H1 (cell line): ENCODE results near the gene BTRC. TPM values are rescaled to one million over a fixed set of nuclear protein-coding genes. Genes with fewer than 3 reads are reported as not detected.

Experiments
- CTCF ChIA-PET: fragments of 300-600 bp; sonication (Branson Sonifier 250); formaldehyde crosslinking; loops from one replicate; lab custom pipeline; 2021; ENCODE audit not compliant: partially characterized antibody; lab: Charles Lee
- POLR2A ChIA-PET: fragments of 300-600 bp; sonication (Branson Sonifier 250); formaldehyde crosslinking; loops from one replicate; lab custom pipeline; 2021; ENCODE audit warnings: inconsistent platforms; ENCODE audit not compliant: partially characterized antibody; lab: Charles Lee
- DNase-seq, 2 experiments: peaks; one replicate each; pipeline versions ENCODE4 v3.0.0 to v3.0.0-alpha.2; 2010 to 2022; ENCODE audit warnings: low spot score in 2 of 2, low read depth in 1 of 2, mixed read lengths in 1 of 2
- FAIRE-seq: peaks from 2 replicates; lab custom pipeline; 2011; peaks lifted over from hg19 to GRCh38; lab: Jason Lieb, UNC
- H2AFZ ChIP-seq: 2 replicates; pipeline ENCODE4 v1.8.1; 2012; ENCODE audit warnings: low read length, inconsistent platforms
- H2AK5ac ChIP-seq: 2 replicates; pipeline ENCODE4 v1.6.1; 2013; ENCODE audit warnings: low read depth, low read length
- H2BK120ac ChIP-seq: replicated peaks from 2 replicates; pipeline ENCODE3; 2013; ENCODE audit warnings: low read depth, low read length, inconsistent platforms
- H2BK12ac ChIP-seq: 2 replicates; pipeline ENCODE4 v1.6.1; 2013; ENCODE audit warnings: low read depth, low read length
- H2BK15ac ChIP-seq: 2 replicates; pipeline ENCODE4 v1.6.1; 2013; ENCODE audit warnings: low read length
- H2BK20ac ChIP-seq: 2 replicates; pipeline ENCODE4 v1.6.1; 2013; ENCODE audit warnings: low read length
- H2BK5ac ChIP-seq: 2 replicates; pipeline ENCODE4 v1.6.1; 2013; ENCODE audit warnings: low read depth, low read length
- H3K14ac ChIP-seq: 2 replicates; pipeline ENCODE4 v1.6.1; 2013; ENCODE audit warnings: inconsistent platforms; ENCODE audit not compliant: insufficient read length
- H3K18ac ChIP-seq: 2 replicates; pipeline ENCODE4 v1.6.1; 2013; ENCODE audit warnings: low read length; ENCODE audit errors: extremely low read depth
- H3K23ac ChIP-seq: 2 replicates; pipeline ENCODE4 v1.6.1; 2013; ENCODE audit warnings: inconsistent platforms; ENCODE audit not compliant: insufficient read length
- H3K23me2 ChIP-seq: 2 replicates; pipeline ENCODE4 v1.6.1; 2013; ENCODE audit warnings: low read depth, low read length
- H3K27ac ChIP-seq: 2 replicates; pipeline ENCODE4 v1.6.1; 2011; ENCODE audit warnings: low read depth, low read length, inconsistent platforms
- H3K27me3 ChIP-seq, 4 experiments: replicated peaks in 1 of 4; 1 replicate in 1 of 4; 2 replicates in 3 of 4; pipeline versions ENCODE4 v1.6.1 to v1.8.1; 2011 to 2013; ENCODE audit warnings: low read length in 3 of 4, mild to moderate bottlenecking in 3 of 4, inconsistent platforms in 2 of 4, mixed read lengths in 2 of 4, moderate library complexity in 1 of 4; ENCODE audit not compliant: control insufficient read depth in 3 of 4, insufficient read depth in 3 of 4; ENCODE audit errors: extremely low read depth in 1 of 4
- H3K36me3 ChIP-seq, 4 experiments: 2 replicates each; pipeline versions ENCODE4 v1.6.1 to v1.8.1; 2011 to 2013; ENCODE audit warnings: mild to moderate bottlenecking in 4 of 4, low read length in 3 of 4, moderate library complexity in 2 of 4, control low read depth in 1 of 4, inconsistent platforms in 1 of 4; ENCODE audit not compliant: insufficient read depth in 4 of 4, control insufficient read depth in 2 of 4
- H3K4ac ChIP-seq: replicated peaks from 2 replicates; pipeline ENCODE3; 2013; ENCODE audit warnings: low read length, low read depth, mixed read lengths, inconsistent platforms; ENCODE audit not compliant: insufficient read length
- H3K4me1 ChIP-seq, 4 experiments: replicated peaks in 1 of 4; 1 replicate in 1 of 4; 2 replicates in 3 of 4; pipeline versions ENCODE4 v1.6.1 to v1.8.1; 2011 to 2013; ENCODE audit warnings: low read length in 3 of 4, inconsistent platforms in 2 of 4, mixed read lengths in 1 of 4; ENCODE audit not compliant: insufficient read depth in 4 of 4, control insufficient read depth in 3 of 4
- H3K4me2 ChIP-seq, 2 experiments: 2 replicates each; pipeline versions ENCODE4 v1.6.1 to v1.8.1; 2011 to 2013; ENCODE audit warnings: low read depth in 2 of 2, low read length in 2 of 2, control low read depth in 1 of 2, inconsistent platforms in 1 of 2, mild to moderate bottlenecking in 1 of 2; ENCODE audit not compliant: insufficient read depth in 1 of 2
- H3K4me3 ChIP-seq, 4 experiments: fragments of 200-600, 300-600 bp in 1 of 4; sonication (generic), shearing (Covaris generic), sonication (Bioruptor Twin) in 1 of 4; 2 replicates each; pipeline versions ENCODE4 v1.5.1 to v1.8.1; 2011 to 2016; ENCODE audit warnings: low read length in 4 of 4, low read depth in 3 of 4, control low read depth in 2 of 4, inconsistent platforms in 2 of 4, mild to moderate bottlenecking in 2 of 4, mixed read lengths in 1 of 4, moderate library complexity in 1 of 4; ENCODE audit not compliant: insufficient read depth in 2 of 4; ENCODE audit errors: extremely low read depth in 1 of 4
- H3K56ac ChIP-seq: replicated peaks from 2 replicates; pipeline ENCODE3; 2013; ENCODE audit warnings: low read depth, mild to moderate bottlenecking, mixed read lengths, low read length, inconsistent platforms; ENCODE audit not compliant: insufficient read length
- H3K79me1 ChIP-seq: 2 replicates; pipeline ENCODE4 v1.6.1; 2013; ENCODE audit warnings: low read depth, low read length, control low read depth
- H3K79me2 ChIP-seq, 2 experiments: 2 replicates each; pipeline versions ENCODE4 v1.6.1 to v1.8.1; 2012 to 2013; ENCODE audit warnings: low read length in 2 of 2, mild to moderate bottlenecking in 2 of 2, inconsistent platforms in 1 of 2; ENCODE audit not compliant: insufficient read depth in 2 of 2, control insufficient read depth in 1 of 2
- H3K9ac ChIP-seq, 4 experiments: replicated peaks in 1 of 4; 1 replicate in 1 of 4; 2 replicates in 3 of 4; pipeline versions ENCODE4 v1.6.1 to v1.8.1; 2011 to 2013; ENCODE audit warnings: low read depth in 3 of 4, low read length in 3 of 4, control low read depth in 2 of 4, mild to moderate bottlenecking in 2 of 4, moderate library complexity in 2 of 4, inconsistent platforms in 1 of 4; ENCODE audit errors: extremely low read depth in 1 of 4
- H3K9me3 ChIP-seq, 2 experiments: 2 replicates each; pipeline versions ENCODE4 v1.6.1 to v1.8.1; 2012 to 2013; ENCODE audit warnings: mild to moderate bottlenecking in 2 of 2, moderate library complexity in 2 of 2, control low read depth in 1 of 2, inconsistent platforms in 1 of 2, low read depth in 1 of 2, low read length in 1 of 2, mixed read lengths in 1 of 2; ENCODE audit not compliant: insufficient read depth in 2 of 2
- H4K20me1 ChIP-seq, 2 experiments: replicated peaks in 1 of 2; 2 replicates each; pipeline versions ENCODE3 to v1.8.1; 2011 to 2013; ENCODE audit warnings: inconsistent platforms in 2 of 2, low read length in 2 of 2, mild to moderate bottlenecking in 1 of 2; ENCODE audit not compliant: insufficient read depth in 2 of 2, control insufficient read depth in 1 of 2
- H4K5ac ChIP-seq: 2 replicates; pipeline ENCODE4 v1.6.1; 2013; ENCODE audit warnings: low read length, low read depth, mixed read lengths, inconsistent platforms; ENCODE audit not compliant: insufficient read length
- H4K8ac ChIP-seq: 2 replicates; pipeline ENCODE4 v1.8.0; 2013; ENCODE audit warnings: mild to moderate bottlenecking, moderate library complexity, low read length, inconsistent platforms; ENCODE audit not compliant: insufficient read depth; ENCODE audit errors: extremely low read depth
- H4K91ac ChIP-seq: replicated peaks from 2 replicates; pipeline ENCODE3; 2013; ENCODE audit warnings: low read length, mixed read lengths, inconsistent platforms; ENCODE audit not compliant: insufficient read length
- ASH2L ChIP-seq: fragments of 200-600, 300-600 bp; sonication (generic); IDR thresholded peaks from one replicate; pipeline ENCODE4 v1.7.1; 2017; ENCODE audit warnings: low read length
- BCL11A ChIP-seq, 2 experiments: IDR thresholded peaks; one replicate each; pipeline ENCODE4 v1.6.1; 2011; ENCODE audit warnings: low read depth in 2 of 2, low read length in 2 of 2, mild to moderate bottlenecking in 2 of 2
- CBX8 ChIP-seq: fragments of 300-800, 300-1000 bp; sonication (generic); IDR thresholded peaks from 2 replicates; pipeline ENCODE4 v1.7.1; 2016; ENCODE audit warnings: low read depth, low read length, borderline replicate concordance
- CHD1 ChIP-seq: IDR thresholded peaks from 2 replicates; pipeline ENCODE4 v1.6.1; 2012; ENCODE audit warnings: low read depth, low read length, improper control_type of control experiment
- CTCF ChIP-seq, 3 experiments: IDR thresholded peaks; 1 replicate in 2 of 3; 2 replicates in 1 of 3; pipeline versions ENCODE4 v1.5.1 to v1.6.1; 2011; ENCODE audit warnings: low read length in 3 of 3, mild to moderate bottlenecking in 3 of 3, inconsistent platforms in 2 of 3, low read depth in 1 of 3, moderate library complexity in 1 of 3; ENCODE audit not compliant: insufficient read depth in 1 of 3; ENCODE audit errors: control extremely low read depth in 1 of 3
- EGR1 ChIP-seq: IDR thresholded peaks from 2 replicates; pipeline ENCODE4 v1.6.1; 2011; ENCODE audit warnings: low read depth, low read length, borderline replicate concordance
- NANOG ChIP-seq: IDR thresholded peaks from 2 replicates; pipeline ENCODE4 v1.6.1; 2011; ENCODE audit warnings: low read length, low read depth, mild to moderate bottlenecking, inconsistent platforms; ENCODE audit not compliant: insufficient read depth, poor library complexity, severe bottlenecking
- PHF8 ChIP-seq: fragments of 200-600 bp; sonication (generic); conservative IDR thresholded peaks from 2 replicates; pipeline ENCODE4 v1.7.1; 2012; ENCODE audit warnings: low read depth, mild to moderate bottlenecking, inconsistent platforms, low read length, moderate library complexity
- POLR2AphosphoS5 ChIP-seq: IDR thresholded peaks from 2 replicates; pipeline ENCODE4 v1.6.1; 2011; ENCODE audit warnings: low read depth, low read length
- POU5F1 ChIP-seq: IDR thresholded peaks from 2 replicates; pipeline ENCODE4 v1.6.1; 2011; ENCODE audit warnings: low read depth, mild to moderate bottlenecking, low read length, moderate library complexity
- SP2 ChIP-seq: IDR thresholded peaks from 2 replicates; pipeline ENCODE4 v1.6.1; 2012; ENCODE audit warnings: mild to moderate bottlenecking, low read length, inconsistent platforms
- TAF7 ChIP-seq: optimal IDR thresholded peaks from 2 replicates; pipeline ENCODE3; 2011; ENCODE audit warnings: low read depth, mild to moderate bottlenecking, inconsistent platforms, low read length, moderate library complexity, borderline replicate concordance
- TCF12 ChIP-seq: IDR thresholded peaks from 2 replicates; pipeline ENCODE4 v1.6.1; 2011; ENCODE audit warnings: low read depth, mild to moderate bottlenecking, low read length
- WGBS, 2 experiments: shearing (Covaris generic) in 1 of 2; methylation state at CpG; one replicate each; pipeline versions ENCODE4 v1.1.6 to v1.1.7; 2013 to 2015; ENCODE audit warnings: low lambda C conversion rate in 2 of 2, mixed read lengths in 2 of 2, inconsistent platforms in 1 of 2, low coverage in 1 of 2, missing lambda C conversion rate in 1 of 2; ENCODE audit not compliant: insufficient replicate concordance in 2 of 2, insufficient coverage in 1 of 2, insufficient read length in 1 of 2; ENCODE audit errors: extremely low coverage in 1 of 2, missing lambda C conversion rate in 1 of 2; 5-methylcytosine and 5-hydroxymethylcytosine counted together
- polyA plus RNA-seq, 7 experiments: library from polyadenylated mRNA; depleted of rRNA in 3 of 7; stranded (reverse) in 5 of 7; unstranded in 2 of 7; fragments of >200 nt in 5 of 7; fragments of 200-250 nt in 2 of 7; gene quantifications; 1 replicate in 5 of 7; 2 replicates in 1 of 7; 4 replicates in 1 of 7; pipeline versions ENCODE4 v1.2.1 to v1.2.3, GENCODE V29; 2011 to 2013; ENCODE audit warnings: missing spikeins in 2 of 7, mixed read lengths in 2 of 7
- total RNA-seq: library from RNA; stranded (reverse); fragmentation: NEBNext Ultra II Directional; extraction: Animal tissue kit (Norgen Biotek cat#: 25700); gene quantifications from 2 replicates; pipeline ENCODE4 v1.2.1, GENCODE V29; 2021

The BTRC gene
- total and polyA plus RNA-seq, 2 of the 8 experiments (the other 6 are each of a cell fraction or from before 2014, with no cell fraction given): 9.9 to 24.7 TPM

GRCh38 chr10:101451261-101451660 is 97.3 kb downstream of the BTRC start:
- no peak overlapping the region for H3K14ac ChIP-seq
- no peak overlapping the region for H2AK5ac ChIP-seq
- no peak overlapping the region for H3K4me2 ChIP-seq
- H4K20me1 ChIP-seq: peaks cover 3% of the 10 kb centered on the region in 2 experiments
- H2AFZ ChIP-seq: no peak overlapping the region
- DNase-seq (no peak), FAIRE-seq (no peak)
- H3K4ac ChIP-seq: no peak overlapping the region
- H3K9me3 ChIP-seq: no peaks in the 10 kb centered on the region
- ChIA-PET POLR2A (no interaction called here), CTCF (interaction anchor here (4.3 to 19.9 kb wide), 3 partner anchors 10 to 147 kb away, joined by 18 to 417 read pairs (median 59); no protein-coding TSS in a partner anchor)
- no peak overlapping the region for H3K4me3 ChIP-seq
- no peak overlapping the region for H4K91ac ChIP-seq
- no peak overlapping the region for H3K23ac ChIP-seq
- H3K27ac ChIP-seq: no peak overlapping the region
- H4K5ac ChIP-seq: no peak overlapping the region
- no peaks in the 10 kb centered on the region for H3K23me2 ChIP-seq
- no peak overlapping the region for H2BK12ac ChIP-seq
- H2BK120ac ChIP-seq: no peak overlapping the region
- peaks cover 0 to 5% (median 0%) of the 10 kb centered on the region in 4 experiments; a peak in 1 of 7 replicates for H3K4me1 ChIP-seq
- H3K27me3 ChIP-seq: no peaks in the 10 kb centered on the region
- no peak overlapping the region for H2BK15ac ChIP-seq
- no peak overlapping the region for H3K18ac ChIP-seq
- H3K79me1 ChIP-seq: no peaks in the 10 kb centered on the region
- no peaks in the 10 kb centered on the region for H3K36me3 ChIP-seq
- H3K9ac ChIP-seq: no peak overlapping the region
- no peak overlapping the region for H4K8ac ChIP-seq
- no peak overlapping the region for H2BK20ac ChIP-seq
- 92% methylated on average over 1 of the region's 1 CpG; no CpG with 5 or more reads in 1 of the 2 experiments for WGBS, 2 experiments
- no peaks in the 10 kb centered on the region for H3K79me2 ChIP-seq
- no peak overlapping the region for H3K56ac ChIP-seq
- no peak overlapping the region for H2BK5ac ChIP-seq
- no peak for TF ChIP-seq NANOG
- TF ChIP-seq ASH2L: no peak
- no peak for TF ChIP-seq BCL11A (IDR thresholded peaks at IDR 0.05; ENCODE audit: low read depth in 2 of 2, low read length in 2 of 2)
- no peak for TF ChIP-seq EGR1
- no peak for TF ChIP-seq SP2
- no peak for TF ChIP-seq POLR2AphosphoS5
- TF ChIP-seq CBX8: no peak
- TF ChIP-seq TAF7: no peak
- TF ChIP-seq TCF12: no peak
- no peak for TF ChIP-seq CHD1
- TF ChIP-seq CTCF (IDR thresholded peaks at IDR 0.05; ENCODE audit: control extremely low read depth in 1 of 3, insufficient read depth in 1 of 3, low read depth in 1 of 3, low read length in 3 of 3): no peak
- TF ChIP-seq POU5F1: no peak
- TF ChIP-seq PHF8: no peak
